HG03045 (cell line): ENCODE measurements around the gene ALK.

Source experiments
- ATAC-seq: cut with Tn5 transposase; IDR thresholded peaks from one replicate; pipeline ENCODE4 v1.9.1; 2021; ENCODE audit warnings: mild to moderate bottlenecking, moderate library complexity; ENCODE audit not compliant: unreplicated experiment

The ALK gene

DNA sequence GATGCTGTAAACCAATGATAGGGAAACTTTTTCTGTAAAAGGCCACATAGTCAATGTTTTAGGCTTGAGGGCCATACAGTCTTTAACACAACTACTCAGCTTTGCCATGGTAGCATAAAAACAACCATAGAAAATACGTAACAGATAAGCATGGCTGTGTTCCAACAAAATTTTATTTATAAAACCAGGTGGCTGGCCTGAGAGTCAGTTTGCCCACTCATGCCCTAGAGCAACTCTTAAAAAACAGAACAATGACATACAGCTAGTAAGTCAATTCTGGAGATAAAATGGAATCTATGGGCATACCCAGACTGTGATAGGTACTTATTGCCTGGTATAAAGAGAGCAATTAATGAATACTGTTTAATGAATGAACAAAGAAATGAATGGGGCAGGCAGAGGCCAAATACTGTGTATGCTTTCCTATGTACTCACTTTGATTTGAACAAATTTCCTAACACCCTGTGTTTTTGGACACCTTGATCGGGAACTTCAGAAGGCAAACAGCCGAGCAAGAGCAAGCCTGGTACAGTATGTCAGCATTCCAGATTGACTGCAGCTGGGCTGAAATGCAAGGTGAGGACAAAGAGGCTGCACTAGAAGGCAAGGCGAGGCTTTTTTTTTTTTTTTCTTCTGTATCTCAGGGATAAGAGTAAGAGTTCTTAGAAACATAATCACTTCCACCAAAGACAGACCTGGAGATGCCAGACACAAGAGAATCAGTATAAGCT, 490.8 kb downstream of the ALK start:
- no peak for ATAC-seq

GRCh38 chr2:29426354-29426753, 495.0 kb downstream of the ALK start:
- no peak for ATAC-seq

DNA sequence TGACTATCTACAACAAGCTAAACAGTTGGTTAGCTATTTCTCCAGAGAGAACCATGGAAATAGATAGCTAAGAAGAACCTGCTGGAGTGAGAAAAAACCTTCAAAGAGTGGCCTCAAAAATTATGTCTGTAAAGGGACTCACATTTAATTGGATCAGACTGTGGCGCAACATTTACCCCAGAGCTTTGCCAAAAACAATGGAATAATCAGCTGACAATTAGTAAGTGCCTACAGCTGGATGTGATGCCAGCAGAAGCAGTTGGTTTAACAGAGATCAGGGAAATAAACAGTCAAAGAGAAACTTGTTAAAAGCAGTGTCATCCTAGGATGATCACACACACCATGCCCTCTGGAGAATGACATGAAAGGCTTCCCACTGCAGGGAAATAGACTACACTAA, 495.5 kb downstream of the ALK start:
- ATAC-seq = no peak

GRCh38 chr2:29423061-29423666, 498.2 kb downstream of the ALK start:
- ATAC-seq = no peak

GRCh38 chr2:29420999-29421782, 500.2 kb downstream of the ALK start:
- ATAC-seq = no peak

DNA sequence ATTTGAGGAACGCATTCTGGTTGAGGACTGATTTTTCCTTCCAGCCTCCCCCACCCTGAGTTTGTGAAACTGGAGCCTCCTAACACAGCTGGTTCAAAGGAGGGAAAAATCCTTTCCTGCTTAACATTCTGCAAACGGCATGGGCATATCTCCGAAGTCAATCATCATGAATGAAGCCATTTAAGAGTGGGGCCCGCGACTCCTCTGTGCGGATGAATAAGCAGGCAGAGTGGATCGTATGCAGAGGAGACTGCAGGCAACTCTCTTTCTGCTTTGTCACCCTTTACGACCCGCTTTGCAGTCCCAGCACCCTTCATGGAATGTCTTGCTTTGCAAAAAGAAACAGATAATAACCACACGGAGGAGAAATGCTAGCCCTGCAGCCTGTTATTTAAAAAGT, 500.9 kb downstream of the ALK start:
- ATAC-seq = no peak

DNA sequence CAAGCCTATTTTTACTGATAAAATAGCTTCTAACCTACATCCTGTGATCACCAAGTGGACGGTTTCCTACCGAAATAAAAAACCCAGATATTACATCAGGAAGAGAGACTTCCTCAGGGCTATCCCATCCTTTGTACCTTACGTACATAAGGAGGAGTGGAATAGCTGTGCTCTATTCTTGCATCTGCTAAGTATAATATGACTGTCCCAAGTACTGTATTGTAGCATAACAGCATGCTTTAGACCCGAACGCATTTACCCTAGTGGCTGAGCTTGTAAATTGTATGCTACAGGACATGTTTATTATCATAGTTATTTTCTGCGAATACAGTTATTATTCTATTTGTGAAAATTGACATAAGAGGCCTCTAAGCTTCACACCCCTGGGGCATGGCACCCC, 503.8 kb downstream of the ALK start:
- ATAC-seq = no peak

- no peak for ATAC-seq
Observed at GRCh38 chr2:29412197-29412925, 509.0 kb downstream of the ALK start.

- ATAC-seq = no peak
Observed at GRCh38 chr2:29405707-29406106, 515.7 kb downstream of the ALK start.

- ATAC-seq = no peak
Observed at GRCh38 chr2:29405266-29405665, 516.1 kb downstream of the ALK start.

- ATAC-seq = no peak
Observed at GRCh38 chr2:29401994-29402393, 519.4 kb downstream of the ALK start.

DNA sequence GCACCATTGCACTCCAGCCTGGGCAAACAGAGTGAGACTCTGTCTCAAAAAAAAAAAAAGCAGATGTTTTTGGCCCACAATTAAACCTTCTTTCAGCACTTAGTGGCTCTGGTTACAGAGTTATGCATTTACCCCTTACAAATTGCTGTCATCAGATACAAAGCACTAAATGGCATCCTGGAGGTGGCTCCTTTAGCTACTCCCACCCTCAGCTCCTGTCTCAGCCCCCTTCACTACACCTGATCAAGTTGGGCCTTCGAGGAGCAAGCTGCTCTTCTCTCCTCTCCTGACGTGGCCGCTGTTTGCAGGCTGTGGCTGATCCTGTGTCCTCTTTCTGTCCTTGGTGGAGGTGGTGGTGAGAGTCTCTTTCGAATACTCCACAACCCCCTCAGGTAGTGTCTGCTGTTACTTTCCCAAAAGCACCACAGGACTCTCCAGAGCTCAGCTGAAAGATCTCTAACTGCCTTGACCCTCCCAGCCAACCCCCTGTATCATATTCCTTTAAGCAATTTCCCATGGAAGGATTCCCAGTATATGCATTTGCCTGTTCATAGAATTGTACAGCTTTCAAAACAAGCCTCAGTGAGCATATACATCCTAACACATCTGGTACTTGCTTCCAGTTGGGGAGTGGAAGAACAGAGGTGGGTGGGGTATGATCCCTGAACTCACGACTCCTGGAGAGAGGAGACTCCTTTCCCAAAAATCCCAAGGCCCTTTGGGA, 520.3 kb downstream of the ALK start:
- no peak for ATAC-seq

DNA sequence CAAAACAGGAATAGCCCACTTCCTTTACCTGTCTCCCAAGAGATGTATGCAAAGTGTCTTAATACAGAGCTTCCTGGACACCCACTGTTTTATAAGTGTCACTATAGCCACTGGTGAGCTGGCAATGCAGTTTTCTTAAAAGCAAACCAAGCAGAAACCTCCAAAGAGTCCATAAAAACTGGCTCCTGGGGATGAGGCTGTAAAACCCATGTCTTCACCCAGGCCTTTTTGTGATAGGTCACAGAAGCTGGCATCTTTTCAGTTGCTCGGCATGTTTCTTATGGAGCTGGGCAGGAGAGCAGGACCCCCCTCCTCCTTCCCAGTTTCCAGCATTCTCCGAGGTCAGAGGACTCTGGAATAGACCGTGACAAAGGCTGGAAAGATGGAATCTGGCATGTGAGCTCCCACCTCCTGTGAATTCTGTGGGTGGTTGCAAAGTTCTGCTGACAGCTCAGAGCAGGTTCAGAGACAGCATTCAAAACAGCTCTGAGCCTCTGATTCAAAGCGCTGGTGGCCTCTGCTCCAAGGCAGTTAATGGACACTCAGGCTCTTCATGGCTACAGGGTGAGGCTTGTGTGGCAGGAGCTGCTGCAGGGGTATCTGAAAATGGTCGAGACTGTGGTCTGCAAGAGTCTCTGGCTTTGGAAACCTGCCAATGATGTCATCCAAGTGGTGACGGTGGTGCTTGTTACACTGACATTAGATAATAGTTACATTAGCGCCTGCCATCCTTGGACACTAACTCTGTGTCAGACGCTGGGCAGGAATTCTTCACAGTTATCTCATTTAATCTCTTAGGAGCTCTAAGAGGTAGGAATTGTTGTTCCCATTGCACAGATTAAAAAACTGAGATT, 522.8 kb downstream of the ALK start:
- ATAC-seq = no peak

GRCh38 chr2:29397713-29398112, 523.7 kb downstream of the ALK start:
- no peak for ATAC-seq

- no peak for ATAC-seq
Observed at GRCh38 chr2:29397039-29397438, 524.3 kb downstream of the ALK start.

DNA sequence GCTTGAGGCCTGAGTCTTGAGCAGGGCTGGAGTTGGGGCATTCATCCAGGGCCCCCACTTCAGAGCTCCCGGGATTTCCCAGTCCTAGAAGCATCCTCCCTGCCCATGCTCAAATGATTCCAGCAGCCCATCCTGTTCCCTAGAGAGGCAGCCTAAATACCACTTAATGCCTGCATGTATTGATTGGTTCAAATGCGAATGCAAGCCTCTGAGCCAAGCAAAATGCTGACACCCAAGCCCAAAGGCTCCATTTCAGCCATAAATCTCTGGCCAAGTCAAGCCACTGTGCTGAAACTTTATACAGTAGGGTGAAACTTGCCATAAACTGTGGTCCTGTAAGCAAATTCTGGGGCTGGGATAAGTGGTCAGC, 526.4 kb downstream of the ALK start:
- no peak for ATAC-seq

DNA sequence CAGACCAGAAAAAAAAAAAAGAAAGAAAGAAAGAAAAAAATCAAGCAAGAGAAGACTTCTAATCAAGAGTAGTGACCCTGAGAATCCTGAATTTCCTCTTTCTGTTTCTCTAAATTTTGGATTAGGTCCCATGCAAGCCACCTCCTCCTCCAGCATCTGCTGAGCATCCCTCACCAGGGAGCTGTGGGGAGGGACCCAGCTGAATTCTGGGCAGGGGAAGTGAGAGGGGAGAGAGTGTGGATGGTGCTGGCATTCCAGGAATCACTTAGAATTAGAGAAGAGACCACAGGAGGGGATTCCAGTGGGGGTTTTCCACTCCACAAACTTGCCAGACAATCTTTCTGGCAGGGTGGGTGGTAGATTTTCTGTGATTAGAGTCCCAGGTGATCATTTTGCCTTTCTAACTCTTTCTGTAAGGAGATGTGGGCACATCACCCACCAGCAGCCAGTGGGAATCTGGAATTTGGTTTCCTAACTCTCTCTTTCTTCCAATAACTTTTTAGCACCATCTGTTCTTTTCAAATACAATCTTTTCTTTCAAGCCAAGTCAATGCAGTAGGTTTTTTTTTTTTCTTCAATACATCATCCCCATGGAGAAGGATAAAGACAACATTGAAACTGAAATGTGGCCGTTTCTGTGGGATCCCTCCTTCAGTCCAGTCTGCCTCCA, 526.9 kb downstream of the ALK start:
- ATAC-seq = no peak

DNA sequence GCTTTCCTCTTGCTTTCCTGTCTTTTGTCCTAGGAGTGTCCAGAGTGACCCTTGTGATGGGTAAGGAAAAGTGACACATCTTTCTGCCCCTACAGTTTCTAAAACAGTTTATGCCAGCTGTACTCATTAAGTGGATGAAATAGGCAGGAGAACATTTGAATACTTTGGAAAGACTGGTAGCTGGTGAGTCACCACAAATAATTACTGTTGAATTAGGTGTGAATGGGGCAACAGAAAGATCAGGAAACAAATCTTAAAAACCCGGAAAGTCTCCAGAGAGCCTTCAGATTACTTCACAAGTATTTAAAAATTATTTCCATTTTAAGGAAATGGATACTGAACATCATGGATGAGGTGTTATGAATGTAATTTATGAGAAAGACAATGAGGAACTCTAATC, 527.7 kb downstream of the ALK start:
- no peak for ATAC-seq

DNA sequence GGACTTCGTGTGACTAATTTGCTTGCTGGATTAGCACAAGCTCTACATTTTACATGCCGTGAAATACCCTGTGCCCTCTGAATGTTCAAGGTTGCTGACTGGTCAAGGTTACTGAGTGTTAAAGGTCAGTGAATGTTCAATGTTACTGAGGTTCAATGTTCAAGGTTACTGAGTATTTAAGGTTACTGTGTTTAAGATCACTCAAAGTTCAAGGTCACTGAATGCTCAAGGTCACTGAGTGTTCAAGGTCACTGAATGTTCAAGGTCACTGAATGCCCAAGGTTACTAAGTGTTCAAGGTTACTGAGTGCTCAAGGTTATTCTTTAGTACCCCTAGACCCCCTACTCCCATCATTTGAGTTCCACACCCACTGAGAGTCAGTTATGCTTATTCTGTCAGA, 528.6 kb downstream of the ALK start:
- no peak for ATAC-seq
